ENCODE data around the gene PRKN.

The PRKN gene

DNA sequence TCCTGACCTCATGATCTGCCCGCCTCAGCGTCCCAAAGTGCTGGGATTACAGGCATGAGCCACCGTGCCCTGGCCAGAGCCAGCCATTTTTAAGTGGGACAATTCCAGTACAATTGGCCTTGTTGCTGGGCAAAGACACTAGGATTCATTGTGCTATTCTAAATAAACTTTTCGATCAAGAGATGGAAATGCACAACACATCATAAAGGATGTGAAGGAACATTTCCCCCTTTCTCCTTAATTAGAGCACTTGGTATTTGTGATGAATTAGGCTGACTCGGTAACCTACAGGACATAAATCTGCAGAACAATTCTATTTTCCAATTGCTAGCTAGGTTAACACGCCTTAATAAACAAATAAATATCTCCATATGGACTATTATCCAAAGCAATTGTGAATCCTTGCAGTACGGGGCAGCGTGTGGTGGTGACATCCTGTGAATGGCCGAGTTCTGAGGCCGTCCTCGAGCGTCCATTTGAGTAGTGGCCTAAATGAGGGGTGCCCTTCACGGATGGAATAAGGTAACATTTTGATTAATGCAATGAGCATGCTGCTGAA, 1047.5 kb downstream of the PRKN start:
- CTCF ChIA-PET = interaction anchor here (0.5 to 0.7 kb wide), 3 partner anchors 11 to 1134 kb away, joined by 3 to 5 read pairs (median 3); no protein-coding TSS in a partner anchor
- no peak overlapping the region for H3K27ac ChIP-seq (ENCODE audit: extremely low read depth, low read depth, low read length)
- TF ChIP-seq WT1 (tag by site-specific recombination; IDR thresholded peaks at IDR 0.05) (no peak), ZNF302 (tag by site-specific recombination; IDR thresholded peaks at IDR 0.05; ENCODE audit: low read depth) (no peak), KLF16 (tag by site-specific recombination; IDR thresholded peaks at IDR 0.05) (no peak), GLI2 (tag by site-specific recombination; IDR thresholded peaks at IDR 0.05; ENCODE audit: borderline replicate concordance, low read depth) (no peak), ZNF701 (tag by site-specific recombination; IDR thresholded peaks at IDR 0.05) (no peak), ZEB2 (tag by site-specific recombination; IDR thresholded peaks at IDR 0.05) (no peak), ZNF837 (tag by site-specific recombination; IDR thresholded peaks at IDR 0.05) (no peak), ZNF341 (tag by site-specific recombination; IDR thresholded peaks at IDR 0.05; ENCODE audit: low read depth) (no peak), REPIN1 (tag by site-specific recombination; IDR thresholded peaks at IDR 0.05; ENCODE audit: low read depth) (no peak)
- TF ChIP-seq, protein P1, sequence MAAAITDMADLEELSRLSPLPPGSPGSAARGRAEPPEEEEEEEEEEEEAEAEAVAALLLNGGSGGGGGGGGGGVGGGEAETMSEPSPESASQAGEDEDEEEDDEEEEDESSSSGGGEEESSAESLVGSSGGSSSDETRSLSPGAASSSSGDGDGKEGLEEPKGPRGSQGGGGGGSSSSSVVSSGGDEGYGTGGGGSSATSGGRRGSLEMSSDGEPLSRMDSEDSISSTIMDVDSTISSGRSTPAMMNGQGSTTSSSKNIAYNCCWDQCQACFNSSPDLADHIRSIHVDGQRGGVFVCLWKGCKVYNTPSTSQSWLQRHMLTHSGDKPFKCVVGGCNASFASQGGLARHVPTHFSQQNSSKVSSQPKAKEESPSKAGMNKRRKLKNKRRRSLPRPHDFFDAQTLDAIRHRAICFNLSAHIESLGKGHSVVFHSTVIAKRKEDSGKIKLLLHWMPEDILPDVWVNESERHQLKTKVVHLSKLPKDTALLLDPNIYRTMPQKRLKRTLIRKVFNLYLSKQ (tag by site-specific recombination; IDR thresholded peaks at IDR 0.05; ENCODE audit: borderline replicate concordance) = no peak
- H3K36me3 ChIP-seq (ENCODE audit: control insufficient read depth in 2 of 2, insufficient read depth in 1 of 2, low read length in 2 of 2) = no peaks in the 10 kb centered on the region
- no peaks in the 10 kb centered on the region for H3K9me3 ChIP-seq (ENCODE audit: control insufficient read depth, insufficient read depth, low read depth, low read length)
- no peaks in the 10 kb centered on the region for H3K4me1 ChIP-seq (ENCODE audit: control insufficient read depth, insufficient read depth, low read length)
- POLR2A ChIA-PET = no interaction called here
- H3K4me3 ChIP-seq (ENCODE audit: low read depth, low read length) = no peak overlapping the region

DNA sequence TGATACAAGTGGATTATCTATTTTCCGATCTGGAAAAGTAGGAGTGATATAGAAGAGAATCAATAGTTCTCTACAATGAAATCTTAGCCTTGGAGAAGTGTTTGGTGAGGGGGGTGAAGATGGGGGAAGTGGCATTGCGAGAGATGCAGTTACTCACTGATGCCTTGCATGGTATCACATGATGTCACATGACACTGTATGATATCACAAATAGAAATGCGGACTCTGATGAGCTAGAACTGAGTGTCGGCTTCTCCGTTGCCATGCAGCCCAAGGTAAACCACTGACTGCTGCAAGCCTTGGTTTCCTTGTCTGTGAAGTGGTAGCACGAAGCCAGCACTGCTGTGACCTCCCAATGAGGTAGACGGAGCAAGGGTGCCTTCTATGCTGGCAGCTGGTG, 1050.4 kb downstream of the PRKN start:
- Histone ChIP-seq H3K9me3 (ENCODE audit: control insufficient read depth, insufficient read depth, low read depth, low read length) (no peaks in the 10 kb centered on the region), H3K27ac (ENCODE audit: extremely low read depth, low read depth, low read length) (no peak overlapping the region), H3K4me1 (ENCODE audit: control insufficient read depth, insufficient read depth, low read length) (no peaks in the 10 kb centered on the region), H3K4me3 (ENCODE audit: low read depth, low read length) (no peak overlapping the region), H3K36me3 (ENCODE audit: control insufficient read depth in 2 of 2, insufficient read depth in 1 of 2, low read length in 2 of 2) (no peaks in the 10 kb centered on the region)
- ChIA-PET POLR2A (no interaction called here), CTCF (interaction anchor here (0.6 to 1.5 kb wide), 3 partner anchors 14 to 1910 kb away, joined by 3 to 5 read pairs (median 3); no protein-coding TSS in a partner anchor)
- TF ChIP-seq ZFP41 (tag by site-specific recombination; IDR thresholded peaks at IDR 0.05; ENCODE audit: borderline replicate concordance) (no peak), ZNF146 (tag by site-specific recombination; IDR thresholded peaks at IDR 0.05) (no peak), ZNF629 (tag by site-specific recombination; IDR thresholded peaks at IDR 0.05) (no peak), ZNF211 (tag by site-specific recombination; IDR thresholded peaks at IDR 0.05; ENCODE audit: low read depth) (no peak), HOXA7 (CRISPR knock-in tag; IDR thresholded peaks at IDR 0.05; ENCODE audit: borderline replicate concordance) (no peak), ZNF214 (tag by site-specific recombination; IDR thresholded peaks at IDR 0.05; ENCODE audit: borderline replicate concordance) (no peak), ZNF169 (tag by site-specific recombination; IDR thresholded peaks at IDR 0.05) (no peak), WT1 (tag by site-specific recombination; IDR thresholded peaks at IDR 0.05) (no peak), ZNF202 (tag by site-specific recombination; IDR thresholded peaks at IDR 0.05; ENCODE audit: borderline replicate concordance) (no peak), ZNF391 (tag by site-specific recombination; IDR thresholded peaks at IDR 0.05; ENCODE audit: borderline replicate concordance, low read depth) (no peak), ZNF555 (tag by site-specific recombination; conservative IDR thresholded peaks at IDR 0.05) (no peak), EGR2 (tag by site-specific recombination; IDR thresholded peaks at IDR 0.05; ENCODE audit: low read depth) (no peak), SETDB1 (IDR thresholded peaks at IDR 0.05; ENCODE audit: insufficient read length, low read length) (no peak), PRDM1 (tag by site-specific recombination; IDR thresholded peaks at IDR 0.05) (no peak), KLF8 (tag by site-specific recombination; IDR thresholded peaks at IDR 0.05) (no peak), ZNF76 (tag by site-specific recombination; IDR thresholded peaks at IDR 0.05; ENCODE audit: borderline replicate concordance, low read depth) (no peak), ZNF266 (tag by site-specific recombination; IDR thresholded peaks at IDR 0.05; ENCODE audit: low read depth) (no peak)
- TF ChIP-seq, protein P2, sequence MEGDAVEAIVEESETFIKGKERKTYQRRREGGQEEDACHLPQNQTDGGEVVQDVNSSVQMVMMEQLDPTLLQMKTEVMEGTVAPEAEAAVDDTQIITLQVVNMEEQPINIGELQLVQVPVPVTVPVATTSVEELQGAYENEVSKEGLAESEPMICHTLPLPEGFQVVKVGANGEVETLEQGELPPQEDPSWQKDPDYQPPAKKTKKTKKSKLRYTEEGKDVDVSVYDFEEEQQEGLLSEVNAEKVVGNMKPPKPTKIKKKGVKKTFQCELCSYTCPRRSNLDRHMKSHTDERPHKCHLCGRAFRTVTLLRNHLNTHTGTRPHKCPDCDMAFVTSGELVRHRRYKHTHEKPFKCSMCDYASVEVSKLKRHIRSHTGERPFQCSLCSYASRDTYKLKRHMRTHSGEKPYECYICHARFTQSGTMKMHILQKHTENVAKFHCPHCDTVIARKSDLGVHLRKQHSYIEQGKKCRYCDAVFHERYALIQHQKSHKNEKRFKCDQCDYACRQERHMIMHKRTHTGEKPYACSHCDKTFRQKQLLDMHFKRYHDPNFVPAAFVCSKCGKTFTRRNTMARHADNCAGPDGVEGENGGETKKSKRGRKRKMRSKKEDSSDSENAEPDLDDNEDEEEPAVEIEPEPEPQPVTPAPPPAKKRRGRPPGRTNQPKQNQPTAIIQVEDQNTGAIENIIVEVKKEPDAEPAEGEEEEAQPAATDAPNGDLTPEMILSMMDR (tag by site-specific recombination; IDR thresholded peaks at IDR 0.05) = no peak
- TF ChIP-seq, protein P3, sequence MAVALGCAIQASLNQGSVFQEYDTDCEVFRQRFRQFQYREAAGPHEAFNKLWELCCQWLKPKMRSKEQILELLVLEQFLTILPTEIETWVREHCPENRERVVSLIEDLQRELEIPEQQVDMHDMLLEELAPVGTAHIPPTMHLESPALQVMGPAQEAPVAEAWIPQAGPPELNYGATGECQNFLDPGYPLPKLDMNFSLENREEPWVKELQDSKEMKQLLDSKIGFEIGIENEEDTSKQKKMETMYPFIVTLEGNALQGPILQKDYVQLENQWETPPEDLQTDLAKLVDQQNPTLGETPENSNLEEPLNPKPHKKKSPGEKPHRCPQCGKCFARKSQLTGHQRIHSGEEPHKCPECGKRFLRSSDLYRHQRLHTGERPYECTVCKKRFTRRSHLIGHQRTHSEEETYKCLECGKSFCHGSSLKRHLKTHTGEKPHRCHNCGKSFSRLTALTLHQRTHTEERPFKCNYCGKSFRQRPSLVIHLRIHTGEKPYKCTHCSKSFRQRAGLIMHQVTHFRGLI (tag by site-specific recombination; IDR thresholded peaks at IDR 0.05) = no peak
